Measurements from ENCODE around the gene NR6A1. TPM values are rescaled to one million over a fixed set of nuclear protein-coding genes. Genes with fewer than 3 reads are reported as not detected.

NR6A1 gene
- total RNA-seq, 2 donors from 2014 or later = 4.8 to 4.9 TPM

DNA sequence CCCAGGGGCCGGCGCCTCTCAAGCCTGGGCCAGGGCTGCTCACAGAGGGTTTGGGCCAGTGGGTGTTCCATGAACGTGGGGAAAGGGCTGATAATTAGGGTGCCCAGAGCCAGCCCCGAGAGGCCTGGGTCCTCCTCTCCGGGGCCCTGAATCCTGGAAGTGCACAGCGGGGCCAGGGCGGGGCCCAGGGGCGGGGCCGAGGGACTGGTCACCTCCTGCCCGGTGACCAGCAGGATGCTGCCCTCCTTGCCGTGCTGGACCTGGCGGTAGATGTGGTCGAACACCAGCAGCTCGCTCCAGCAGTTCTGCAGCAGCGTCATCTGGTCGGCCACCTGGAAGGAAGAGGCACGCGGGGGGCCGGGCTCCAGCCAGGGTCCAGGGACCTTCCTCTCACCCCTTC is 278.3 kb downstream of the NR6A1 start:
- Histone ChIP-seq H3K36me3 (no peaks in the 10 kb centered on the region), H3K4me1 (no peaks in the 10 kb centered on the region), H3K27ac (no peak overlapping the region), H3K9me3 (no peaks in the 10 kb centered on the region), H3K27me3 (no peaks in the 10 kb centered on the region), H3K4me3 (no peak overlapping the region), H3K9ac (ENCODE audit: low read depth in 2 of 2, low read length in 2 of 2) (no peak overlapping the region)
- TF ChIP-seq, protein P1, sequence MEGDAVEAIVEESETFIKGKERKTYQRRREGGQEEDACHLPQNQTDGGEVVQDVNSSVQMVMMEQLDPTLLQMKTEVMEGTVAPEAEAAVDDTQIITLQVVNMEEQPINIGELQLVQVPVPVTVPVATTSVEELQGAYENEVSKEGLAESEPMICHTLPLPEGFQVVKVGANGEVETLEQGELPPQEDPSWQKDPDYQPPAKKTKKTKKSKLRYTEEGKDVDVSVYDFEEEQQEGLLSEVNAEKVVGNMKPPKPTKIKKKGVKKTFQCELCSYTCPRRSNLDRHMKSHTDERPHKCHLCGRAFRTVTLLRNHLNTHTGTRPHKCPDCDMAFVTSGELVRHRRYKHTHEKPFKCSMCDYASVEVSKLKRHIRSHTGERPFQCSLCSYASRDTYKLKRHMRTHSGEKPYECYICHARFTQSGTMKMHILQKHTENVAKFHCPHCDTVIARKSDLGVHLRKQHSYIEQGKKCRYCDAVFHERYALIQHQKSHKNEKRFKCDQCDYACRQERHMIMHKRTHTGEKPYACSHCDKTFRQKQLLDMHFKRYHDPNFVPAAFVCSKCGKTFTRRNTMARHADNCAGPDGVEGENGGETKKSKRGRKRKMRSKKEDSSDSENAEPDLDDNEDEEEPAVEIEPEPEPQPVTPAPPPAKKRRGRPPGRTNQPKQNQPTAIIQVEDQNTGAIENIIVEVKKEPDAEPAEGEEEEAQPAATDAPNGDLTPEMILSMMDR (IDR thresholded peaks at IDR 0.05) = no peak
- no peak for DNase-seq
- intact Hi-C loops (cut with DNase I) = no loop called here

DNA sequence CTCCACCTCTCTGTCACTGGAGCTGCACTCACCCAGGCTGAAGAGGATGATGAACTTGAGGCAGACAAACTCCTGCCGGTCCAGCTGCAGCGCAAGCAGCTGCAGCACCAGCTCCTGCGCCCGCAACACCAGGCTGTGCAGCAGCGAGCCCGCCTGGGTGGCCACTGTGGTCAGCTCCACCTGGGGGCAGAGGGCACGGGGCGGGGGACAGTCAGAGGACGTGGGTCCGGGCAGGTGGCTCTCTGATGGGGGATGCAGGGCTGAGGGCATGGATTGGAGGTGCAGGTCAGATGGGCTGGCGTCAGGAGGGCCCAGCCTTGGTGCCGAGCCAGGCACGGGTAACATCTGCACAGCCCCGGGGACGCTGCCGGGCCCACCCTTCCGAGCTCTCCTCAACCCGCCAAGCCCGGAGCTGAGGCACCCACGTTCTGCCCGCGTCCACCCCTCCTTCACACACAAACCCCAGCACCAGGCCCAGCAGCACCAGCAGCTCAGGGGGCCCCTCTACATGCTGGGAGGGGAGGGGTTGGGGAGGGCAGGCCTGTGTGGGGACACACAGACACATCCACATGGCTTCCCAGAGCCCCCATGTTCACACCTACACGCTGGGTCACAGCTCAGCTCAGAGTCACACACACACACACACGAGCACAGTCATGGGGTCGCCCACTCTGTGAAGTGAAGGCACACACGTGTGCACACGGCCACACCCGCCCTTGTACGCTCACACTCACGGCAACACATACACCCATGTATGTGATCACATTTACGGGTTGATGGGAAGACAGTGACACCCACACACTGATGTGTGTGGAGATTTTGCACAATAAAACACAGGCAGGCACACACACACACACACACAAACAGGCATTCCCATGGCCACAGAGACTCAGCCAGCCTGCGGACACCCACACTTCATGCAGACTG is 279.8 kb downstream of the NR6A1 start:
- Histone ChIP-seq H3K9me3 (no peaks in the 10 kb centered on the region), H3K4me3 (no peak overlapping the region), H3K9ac (ENCODE audit: low read depth in 2 of 2, low read length in 2 of 2) (no peak overlapping the region), H3K4me1 (no peaks in the 10 kb centered on the region), H3K27ac (no peak overlapping the region), H3K27me3 (peaks cover 11% of the 10 kb centered on the region), H3K36me3 (no peaks in the 10 kb centered on the region)
- DNase-seq = no peak
- intact Hi-C loops (cut with DNase I) = no loop called here
- TF ChIP-seq, protein P1 (IDR thresholded peaks at IDR 0.05) = no peak

DNA sequence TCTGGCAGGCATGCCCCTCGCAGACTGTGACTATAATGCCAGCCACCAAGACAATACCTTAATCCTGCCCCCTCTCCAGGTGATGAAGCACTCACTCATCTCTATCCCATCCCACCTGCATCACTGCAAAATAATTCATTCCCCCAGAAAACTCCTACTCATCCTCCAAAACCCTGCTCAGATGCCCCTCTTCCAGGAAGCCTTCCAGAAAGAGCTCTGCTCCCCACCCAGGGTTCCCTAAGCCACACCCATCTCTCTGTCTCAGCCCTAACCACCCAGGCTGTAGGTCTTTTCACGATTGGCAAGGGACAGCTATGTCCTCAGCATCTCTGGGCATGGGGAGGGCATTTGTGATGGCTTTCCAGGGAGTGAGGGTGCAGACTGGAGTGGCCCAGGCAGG is 281.1 kb downstream of the NR6A1 start:
- DNase-seq = no peak
- no peak overlapping the region for H3K9ac ChIP-seq (ENCODE audit: low read depth in 2 of 2, low read length in 2 of 2)
- TF ChIP-seq, protein P1 (IDR thresholded peaks at IDR 0.05) = no peak
- no peaks in the 10 kb centered on the region for H3K36me3 ChIP-seq
- H3K27ac ChIP-seq = no peak overlapping the region
- intact Hi-C loops (cut with DNase I) = no loop called here
- no peaks in the 10 kb centered on the region for H3K9me3 ChIP-seq
- no peaks in the 10 kb centered on the region for H3K4me1 ChIP-seq
- H3K4me3 ChIP-seq = no peak overlapping the region
- peaks cover 13% of the 10 kb centered on the region for H3K27me3 ChIP-seq

DNA sequence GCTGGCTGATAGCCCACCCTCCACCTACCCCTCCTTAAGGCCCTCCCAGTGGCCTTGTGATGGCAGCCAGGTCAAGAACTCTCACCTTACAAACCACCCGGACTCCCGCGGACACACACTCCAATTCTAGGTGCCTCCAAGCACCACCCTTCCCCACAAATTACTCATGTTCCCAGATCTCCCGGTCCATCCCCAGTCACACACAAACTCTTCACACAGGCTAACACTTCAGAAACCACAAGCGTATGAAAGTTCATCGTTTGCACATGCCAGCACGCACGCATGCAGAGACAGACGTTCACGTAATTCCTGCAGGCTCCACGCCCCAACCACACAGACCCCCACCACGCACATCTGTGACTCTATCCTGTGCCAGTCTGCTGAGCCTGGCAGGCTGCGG is 281.9 kb downstream of the NR6A1 start:
- no peak overlapping the region for H3K4me3 ChIP-seq
- H3K36me3 ChIP-seq = no peaks in the 10 kb centered on the region
- no peak overlapping the region for H3K9ac ChIP-seq (ENCODE audit: low read depth in 2 of 2, low read length in 2 of 2)
- no peaks in the 10 kb centered on the region for H3K9me3 ChIP-seq
- no peak overlapping the region for H3K27ac ChIP-seq
- intact Hi-C loops (cut with DNase I) = no loop called here
- H3K27me3 ChIP-seq = peaks cover 13% of the 10 kb centered on the region
- TF ChIP-seq, protein P1 (IDR thresholded peaks at IDR 0.05) = no peak
- DNase-seq = no peak
- H3K4me1 ChIP-seq = no peaks in the 10 kb centered on the region

DNA sequence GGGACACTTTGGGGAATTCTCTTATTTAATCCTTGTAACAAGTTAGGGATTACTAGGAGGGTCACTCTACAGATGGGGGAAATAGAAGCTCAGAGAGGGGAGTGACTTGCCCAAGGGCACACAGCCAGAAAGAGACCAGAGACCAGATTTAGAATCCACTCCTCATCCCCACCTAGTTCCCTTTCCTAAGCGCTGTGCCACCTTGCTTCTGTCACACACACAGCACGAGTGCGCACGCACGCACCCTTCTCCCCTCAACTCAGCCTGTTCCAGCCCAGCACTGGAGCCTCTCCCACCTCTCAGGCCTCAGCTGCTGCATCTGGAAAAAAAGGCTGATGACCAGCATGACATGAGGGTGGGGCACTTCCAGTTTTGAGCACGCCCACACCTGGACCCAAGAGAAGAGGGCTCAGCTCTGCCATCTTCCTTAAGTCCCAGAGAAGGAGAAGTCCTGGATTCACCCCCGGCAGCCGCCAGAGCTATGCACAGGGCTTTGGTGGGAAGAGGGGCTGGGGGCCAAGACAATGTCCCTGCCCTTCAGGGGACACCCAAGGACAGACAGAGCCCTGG is 282.4 kb downstream of the NR6A1 start:
- no peaks in the 10 kb centered on the region for H3K4me1 ChIP-seq
- no peak for DNase-seq
- no peaks in the 10 kb centered on the region for H3K9me3 ChIP-seq
- intact Hi-C loops (cut with DNase I) = no loop called here
- no peak overlapping the region for H3K9ac ChIP-seq (ENCODE audit: low read depth in 2 of 2, low read length in 2 of 2)
- peaks cover 13% of the 10 kb centered on the region for H3K27me3 ChIP-seq
- TF ChIP-seq, protein P1 (IDR thresholded peaks at IDR 0.05) = no peak
- no peak overlapping the region for H3K4me3 ChIP-seq
- H3K27ac ChIP-seq = no peak overlapping the region
- no peaks in the 10 kb centered on the region for H3K36me3 ChIP-seq

Measured in colonic mucosa (tissue), 4 donors.